Suprapubic skin (tissue), 4 donors: ENCODE data around the gene COL4A3.

ENCODE experiments used
- EP300 ChIP-seq: sonication (generic); formaldehyde crosslinking; IDR thresholded peaks from one replicate; pipeline ENCODE4 v1.6.1; 2017; ENCODE audit warnings: antibody characterized with exemption
- POLR2A ChIP-seq, 2 donors: fragments of 450-650 bp; IDR thresholded peaks; one replicate each; pipeline ENCODE4 v1.6.1; 2017; ENCODE audit warnings: antibody characterized with exemption in 2 of 2, mild to moderate bottlenecking in 2 of 2, moderate library complexity in 2 of 2
- POLR2AphosphoS5 ChIP-seq, 3 donors: sonication (generic); formaldehyde crosslinking; IDR thresholded peaks; one replicate each; pipeline ENCODE4 v1.6.1; 2017; ENCODE audit warnings: antibody characterized with exemption in 3 of 3
- TF ChIP-seq, protein P1 (sequence below), 2 donors: fragments of 200-600 bp in 1 of 2; fragments of 450-650 bp in 1 of 2; sonication (generic) in 1 of 2; IDR thresholded peaks; one replicate each; pipeline ENCODE4 v1.5.1; 2016 to 2019; ENCODE audit warnings: antibody characterized with exemption in 2 of 2, mild to moderate bottlenecking in 1 of 2, moderate library complexity in 1 of 2

GRCh38 chr2:227132986-227133385 is 31.4 kb upstream of the COL4A3 start:
- no peak for TF ChIP-seq POLR2AphosphoS5 (IDR thresholded peaks at IDR 0.05)
- TF ChIP-seq EP300, result no peak
- TF ChIP-seq, protein P1, sequence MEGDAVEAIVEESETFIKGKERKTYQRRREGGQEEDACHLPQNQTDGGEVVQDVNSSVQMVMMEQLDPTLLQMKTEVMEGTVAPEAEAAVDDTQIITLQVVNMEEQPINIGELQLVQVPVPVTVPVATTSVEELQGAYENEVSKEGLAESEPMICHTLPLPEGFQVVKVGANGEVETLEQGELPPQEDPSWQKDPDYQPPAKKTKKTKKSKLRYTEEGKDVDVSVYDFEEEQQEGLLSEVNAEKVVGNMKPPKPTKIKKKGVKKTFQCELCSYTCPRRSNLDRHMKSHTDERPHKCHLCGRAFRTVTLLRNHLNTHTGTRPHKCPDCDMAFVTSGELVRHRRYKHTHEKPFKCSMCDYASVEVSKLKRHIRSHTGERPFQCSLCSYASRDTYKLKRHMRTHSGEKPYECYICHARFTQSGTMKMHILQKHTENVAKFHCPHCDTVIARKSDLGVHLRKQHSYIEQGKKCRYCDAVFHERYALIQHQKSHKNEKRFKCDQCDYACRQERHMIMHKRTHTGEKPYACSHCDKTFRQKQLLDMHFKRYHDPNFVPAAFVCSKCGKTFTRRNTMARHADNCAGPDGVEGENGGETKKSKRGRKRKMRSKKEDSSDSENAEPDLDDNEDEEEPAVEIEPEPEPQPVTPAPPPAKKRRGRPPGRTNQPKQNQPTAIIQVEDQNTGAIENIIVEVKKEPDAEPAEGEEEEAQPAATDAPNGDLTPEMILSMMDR (IDR thresholded peaks at IDR 0.05), result no peak
- no peak for TF ChIP-seq POLR2A (IDR thresholded peaks at IDR 0.05)
